Measurements from ENCODE around the gene PGAP3. TPM values are rescaled to one million over a fixed set of nuclear protein-coding genes. Genes with fewer than 3 reads are reported as not detected.

The PGAP3 gene
- total RNA-seq, 1 experiment from 2014 or later: 21.8 TPM

DNA sequence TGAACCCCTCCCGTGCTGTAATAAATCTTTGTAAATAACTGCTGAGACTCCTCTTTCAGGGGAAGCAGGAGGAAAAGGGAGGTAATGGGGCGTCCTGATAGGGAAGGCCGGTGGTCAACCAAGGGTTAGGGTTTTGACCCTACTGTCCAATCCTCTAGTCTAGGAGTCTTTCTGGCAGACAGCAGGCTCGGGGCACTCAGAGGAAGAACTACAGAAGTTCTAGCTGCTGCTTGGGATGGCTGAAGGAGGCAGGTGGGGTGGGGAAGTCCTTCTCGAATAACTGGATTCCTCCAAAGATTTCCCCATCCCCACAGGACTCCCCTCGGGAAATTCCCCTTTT lies 51.3 kb downstream of the PGAP3 start:
- Histone ChIP-seq H3K27ac (ENCODE audit: low read length) (peak overlapping the region; percentile 91), H3K9me3 (ENCODE audit: control insufficient read depth, insufficient read depth, low read depth, low read length) (no peaks in the 10 kb centered on the region), H3K4me3 (ENCODE audit: low read depth in 2 of 2, low read length in 2 of 2) (peak overlapping the region; percentile 83), H3K27me3 (ENCODE audit: control insufficient read depth, insufficient read depth, low read length) (no peaks in the 10 kb centered on the region), H3K36me3 (ENCODE audit: control insufficient read depth, insufficient read depth, low read length) (peaks cover 3% of the 10 kb centered on the region; the same call in 1 of the 2 replicates), H3K4me1 (ENCODE audit: control insufficient read depth, insufficient read depth, low read length) (peaks cover 58% of the 10 kb centered on the region)
- POLR2A ChIA-PET: no interaction called here
- no TSS peak for BruUV-seq (replicated peaks)
- TF ChIP-seq POLR2AphosphoS5 (IDR thresholded peaks at IDR 0.05; ENCODE audit: low read depth, low read length) (no peak), TCF7L2 (IDR thresholded peaks at IDR 0.05; ENCODE audit: low read depth, low read length) (no peak), REST (IDR thresholded peaks at IDR 0.05; ENCODE audit: insufficient read depth in 1 of 2, low read depth in 2 of 2, low read length in 1 of 2) (no peak), SIN3A (IDR thresholded peaks at IDR 0.05; ENCODE audit: borderline replicate concordance, insufficient read depth, low read depth, low read length) (no peak)
- TF ChIP-seq, protein P1, sequence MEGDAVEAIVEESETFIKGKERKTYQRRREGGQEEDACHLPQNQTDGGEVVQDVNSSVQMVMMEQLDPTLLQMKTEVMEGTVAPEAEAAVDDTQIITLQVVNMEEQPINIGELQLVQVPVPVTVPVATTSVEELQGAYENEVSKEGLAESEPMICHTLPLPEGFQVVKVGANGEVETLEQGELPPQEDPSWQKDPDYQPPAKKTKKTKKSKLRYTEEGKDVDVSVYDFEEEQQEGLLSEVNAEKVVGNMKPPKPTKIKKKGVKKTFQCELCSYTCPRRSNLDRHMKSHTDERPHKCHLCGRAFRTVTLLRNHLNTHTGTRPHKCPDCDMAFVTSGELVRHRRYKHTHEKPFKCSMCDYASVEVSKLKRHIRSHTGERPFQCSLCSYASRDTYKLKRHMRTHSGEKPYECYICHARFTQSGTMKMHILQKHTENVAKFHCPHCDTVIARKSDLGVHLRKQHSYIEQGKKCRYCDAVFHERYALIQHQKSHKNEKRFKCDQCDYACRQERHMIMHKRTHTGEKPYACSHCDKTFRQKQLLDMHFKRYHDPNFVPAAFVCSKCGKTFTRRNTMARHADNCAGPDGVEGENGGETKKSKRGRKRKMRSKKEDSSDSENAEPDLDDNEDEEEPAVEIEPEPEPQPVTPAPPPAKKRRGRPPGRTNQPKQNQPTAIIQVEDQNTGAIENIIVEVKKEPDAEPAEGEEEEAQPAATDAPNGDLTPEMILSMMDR (IDR thresholded peaks at IDR 0.05): no peak
- CTCF ChIA-PET: no interaction called here
- intact Hi-C loops (cut with micrococcal nuclease; ENCODE audit: unreplicated experiment): no loop called here
- no peak for DNase-seq (ENCODE audit: low read depth, low spot score)
- in situ Hi-C loops (cut with HindIII; ENCODE audit: low pct_unique_long_range_greater_than_20kb, low sequenced_read_pairs): no loop called here
- peak; percentile 15 for ATAC-seq

- in situ Hi-C loops (cut with HindIII; ENCODE audit: low pct_unique_long_range_greater_than_20kb, low sequenced_read_pairs): no loop called here
Observed at GRCh38 chr17:39635614-39636176, 52.2 kb downstream of the PGAP3 start.

More at GRCh38 chr17:39635614-39636176, 52.2 kb downstream of the PGAP3 start:
- Histone ChIP-seq H3K27ac (ENCODE audit: low read length) (peak overlapping the region; percentile 91), H3K36me3 (ENCODE audit: control insufficient read depth, insufficient read depth, low read length) (peaks cover 3% of the 10 kb centered on the region; the same call in 1 of the 2 replicates), H3K9me3 (ENCODE audit: control insufficient read depth, insufficient read depth, low read depth, low read length) (no peaks in the 10 kb centered on the region), H3K4me1 (ENCODE audit: control insufficient read depth, insufficient read depth, low read length) (peaks cover 59% of the 10 kb centered on the region), H3K4me3 (ENCODE audit: low read depth in 2 of 2, low read length in 2 of 2) (no peak overlapping the region), H3K27me3 (ENCODE audit: control insufficient read depth, insufficient read depth, low read length) (no peaks in the 10 kb centered on the region)
- intact Hi-C loops (cut with micrococcal nuclease; ENCODE audit: unreplicated experiment): no loop called here
- DNase-seq (ENCODE audit: low read depth, low spot score): no peak
- ChIA-PET CTCF (interaction anchor here (1.6 kb wide), 1 partner anchor 14 kb away, joined by 3 read pairs; no protein-coding TSS in a partner anchor), POLR2A (no interaction called here)
- TF ChIP-seq POLR2AphosphoS5 (IDR thresholded peaks at IDR 0.05; ENCODE audit: low read depth, low read length) (no peak), REST (IDR thresholded peaks at IDR 0.05; ENCODE audit: insufficient read depth in 1 of 2, low read depth in 2 of 2, low read length in 1 of 2) (no peak), SIN3A (IDR thresholded peaks at IDR 0.05; ENCODE audit: borderline replicate concordance, insufficient read depth, low read depth, low read length) (no peak), TCF7L2 (IDR thresholded peaks at IDR 0.05; ENCODE audit: low read depth, low read length) (no peak)
- TF ChIP-seq, protein P1 (IDR thresholded peaks at IDR 0.05): no peak
- ATAC-seq: no peak
- no TSS peak for BruUV-seq (replicated peaks)
